ENCODE measurements around the gene TAF10. TPM values are rescaled to one million over a fixed set of nuclear protein-coding genes. Genes with fewer than 3 reads are reported as not detected.

The TAF10 gene
- total RNA-seq, 1 experiment from 2014 or later, result 187 TPM

DNA sequence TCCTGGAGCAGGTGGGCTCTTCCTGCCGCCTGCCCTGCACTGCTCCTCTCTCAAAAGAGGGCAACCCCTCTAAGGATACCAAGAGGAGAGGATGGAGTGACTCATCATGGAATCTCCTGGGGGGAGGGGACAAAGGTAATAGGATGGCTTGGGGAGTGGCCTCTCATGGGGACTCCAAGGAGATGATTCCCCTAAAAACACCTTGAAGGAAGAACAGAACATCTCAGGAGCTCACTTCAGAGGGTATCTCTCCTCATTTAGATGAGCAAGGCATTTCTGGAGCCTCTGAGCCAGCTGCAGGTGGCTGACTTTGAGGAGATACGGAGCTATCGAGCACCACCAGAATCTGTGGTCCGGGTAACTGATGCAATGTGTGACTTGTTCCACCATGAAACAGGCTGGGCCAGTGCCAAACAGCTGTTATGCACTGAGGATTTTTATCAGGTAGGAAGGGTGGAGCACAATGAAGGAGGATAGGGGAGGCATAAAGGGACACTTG, 48.8 kb downstream of the TAF10 start:
- Mint-ChIP-seq H3K36me3 (ENCODE audit: insufficient read depth, unreplicated experiment) (peaks cover 15% of the 10 kb centered on the region), H3K9me3 (ENCODE audit: low read depth, unreplicated experiment) (no peaks in the 10 kb centered on the region), H3K27me3 (ENCODE audit: unreplicated experiment) (no peaks in the 10 kb centered on the region), H3K4me3 (ENCODE audit: low read depth, unreplicated experiment) (no peak overlapping the region), H3K27ac (ENCODE audit: unreplicated experiment) (no peak overlapping the region), H3K4me1 (ENCODE audit: low read depth, unreplicated experiment) (no peaks in the 10 kb centered on the region)
- no TSS peak for BruUV-seq (replicated peaks)
- TF ChIP-seq, protein P1, sequence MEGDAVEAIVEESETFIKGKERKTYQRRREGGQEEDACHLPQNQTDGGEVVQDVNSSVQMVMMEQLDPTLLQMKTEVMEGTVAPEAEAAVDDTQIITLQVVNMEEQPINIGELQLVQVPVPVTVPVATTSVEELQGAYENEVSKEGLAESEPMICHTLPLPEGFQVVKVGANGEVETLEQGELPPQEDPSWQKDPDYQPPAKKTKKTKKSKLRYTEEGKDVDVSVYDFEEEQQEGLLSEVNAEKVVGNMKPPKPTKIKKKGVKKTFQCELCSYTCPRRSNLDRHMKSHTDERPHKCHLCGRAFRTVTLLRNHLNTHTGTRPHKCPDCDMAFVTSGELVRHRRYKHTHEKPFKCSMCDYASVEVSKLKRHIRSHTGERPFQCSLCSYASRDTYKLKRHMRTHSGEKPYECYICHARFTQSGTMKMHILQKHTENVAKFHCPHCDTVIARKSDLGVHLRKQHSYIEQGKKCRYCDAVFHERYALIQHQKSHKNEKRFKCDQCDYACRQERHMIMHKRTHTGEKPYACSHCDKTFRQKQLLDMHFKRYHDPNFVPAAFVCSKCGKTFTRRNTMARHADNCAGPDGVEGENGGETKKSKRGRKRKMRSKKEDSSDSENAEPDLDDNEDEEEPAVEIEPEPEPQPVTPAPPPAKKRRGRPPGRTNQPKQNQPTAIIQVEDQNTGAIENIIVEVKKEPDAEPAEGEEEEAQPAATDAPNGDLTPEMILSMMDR (IDR thresholded peaks at IDR 0.05; ENCODE audit: unreplicated experiment), result no peak
- no peak for DNase-seq
- CTCF ChIA-PET, result interaction anchor here (0.6 kb wide), 1 partner anchor 186 kb away, joined by 4 read pairs; no protein-coding TSS in a partner anchor
- intact Hi-C loops (cut with micrococcal nuclease; ENCODE audit: unreplicated experiment), result no loop called here

DNA sequence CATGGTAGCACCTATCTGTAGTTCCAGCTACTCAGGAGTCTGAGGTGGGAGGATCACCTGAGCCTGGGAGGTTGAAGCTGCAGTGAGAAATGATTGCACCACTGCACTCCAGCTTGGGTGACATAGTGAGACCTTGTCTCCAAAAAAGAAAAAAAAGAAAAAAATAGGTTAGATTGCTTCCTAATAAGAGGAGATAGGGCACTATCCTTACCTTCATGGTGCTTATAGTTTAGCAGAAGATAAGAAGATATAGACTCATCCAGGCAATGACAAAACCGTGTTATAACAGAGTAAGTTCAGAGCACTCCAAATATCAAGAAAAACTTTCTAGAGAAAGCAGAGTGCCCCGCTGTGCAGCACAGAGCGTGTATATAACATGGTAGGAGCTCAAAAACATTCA, 50.7 kb downstream of the TAF10 start:
- Mint-ChIP-seq H3K27ac (ENCODE audit: unreplicated experiment) (no peak overlapping the region), H3K36me3 (ENCODE audit: insufficient read depth, unreplicated experiment) (peaks cover 14% of the 10 kb centered on the region), H3K4me1 (ENCODE audit: low read depth, unreplicated experiment) (no peaks in the 10 kb centered on the region), H3K4me3 (ENCODE audit: low read depth, unreplicated experiment) (no peak overlapping the region), H3K27me3 (ENCODE audit: unreplicated experiment) (no peaks in the 10 kb centered on the region), H3K9me3 (ENCODE audit: low read depth, unreplicated experiment) (no peaks in the 10 kb centered on the region)
- BruUV-seq (replicated peaks), result no TSS peak
- intact Hi-C loops (cut with micrococcal nuclease; ENCODE audit: unreplicated experiment), result no loop called here
- CTCF ChIA-PET, result no interaction called here
- no peak for DNase-seq
- TF ChIP-seq, protein P1 (IDR thresholded peaks at IDR 0.05; ENCODE audit: unreplicated experiment), result no peak

Other genes starting within 250 kb of the TAF10 start
- 21.2 and 25.6 TPM in 2 replicates for gene SMPD1, start 221.7 kb downstream of the TAF10 start, total RNA-seq (2022)
- gene APBB1, start 193.1 kb downstream of the TAF10 start, total RNA-seq (2022), result 2.8 and 2.9 TPM in 2 replicates
- 0.45 and 11.0 TPM in 2 replicates for gene HPX, start 171.2 kb downstream of the TAF10 start, total RNA-seq (2022)
- 9.5 and 10.6 TPM in 2 replicates for gene TRIM3, start 138.3 kb downstream of the TAF10 start, total RNA-seq (2022)
- gene ARFIP2, start 130.9 kb downstream of the TAF10 start, total RNA-seq (2022), result 72.2 and 74.9 TPM in 2 replicates
- gene TIMM10B, start 130.7 kb downstream of the TAF10 start, total RNA-seq (2022), result 41.7 and 45.7 TPM in 2 replicates
- 41.2 and 41.8 TPM in 2 replicates for gene DNHD1, start 114.9 kb downstream of the TAF10 start, total RNA-seq (2022)
- 17.4 and 22.8 TPM in 2 replicates for gene RRP8, start 8.6 kb downstream of the TAF10 start, total RNA-seq (2022)
- 85.7 and 87.0 TPM in 2 replicates for gene ILK, start 8.4 kb downstream of the TAF10 start, total RNA-seq (2022)
- 70.6 and 71.5 TPM in 2 replicates for gene TPP1, start 7.2 kb upstream of the TAF10 start, total RNA-seq (2022)
- 0.02 TPM in 1 of 2 replicates, not detected in the other for gene DCHS1, start 43.6 kb upstream of the TAF10 start, total RNA-seq (2022)
- 78.2 and 84.0 TPM in 2 replicates for gene MRPL17, start 71.1 kb upstream of the TAF10 start, total RNA-seq (2022)
- gene OR2AG2, start 159.8 kb upstream of the TAF10 start, total RNA-seq (2022), result not detected in 2 replicates
- not detected in 2 replicates for gene OR2AG1, start 170.8 kb upstream of the TAF10 start, total RNA-seq (2022)
- gene OR6A2, start 187.5 kb upstream of the TAF10 start, total RNA-seq (2022), result 0.09 TPM in 1 of 2 replicates, not detected in the other
- not detected in 2 replicates for gene OR10A5, start 233.5 kb upstream of the TAF10 start, total RNA-seq (2022)

Data from Calu3 (cell line).